MM.1S (cell line): Measurements from ENCODE around the gene ATP10B.

ENCODE experiments used
- CTCF ChIP-seq: fragments of 300-600 bp; sonication (generic); IDR thresholded peaks from 2 replicates; pipeline ENCODE4 v1.5.1; 2016; ENCODE audit warnings: antibody characterized with exemption, low read length, mixed read lengths
- EZH2 ChIP-seq: fragments of 300-600 bp; sonication (generic); optimal IDR thresholded peaks from 2 replicates; pipeline ENCODE3; 2017; ENCODE audit warnings: low read depth, mild to moderate bottlenecking, antibody characterized with exemption, low read length, mixed read lengths
- EZH2phosphoT487 ChIP-seq: fragments of 300-600 bp; sonication (generic); IDR thresholded peaks from 2 replicates; pipeline ENCODE4 v1.6.1; 2018; ENCODE audit warnings: antibody characterized with exemption, low read length

GRCh38 chr5:160901656-160902055 is 49.6 kb upstream of the ATP10B start:
- TF ChIP-seq CTCF: no peak
- TF ChIP-seq EZH2: no peak
- TF ChIP-seq EZH2phosphoT487: no peak
